ENCODE results near the gene MED20.

DNA sequence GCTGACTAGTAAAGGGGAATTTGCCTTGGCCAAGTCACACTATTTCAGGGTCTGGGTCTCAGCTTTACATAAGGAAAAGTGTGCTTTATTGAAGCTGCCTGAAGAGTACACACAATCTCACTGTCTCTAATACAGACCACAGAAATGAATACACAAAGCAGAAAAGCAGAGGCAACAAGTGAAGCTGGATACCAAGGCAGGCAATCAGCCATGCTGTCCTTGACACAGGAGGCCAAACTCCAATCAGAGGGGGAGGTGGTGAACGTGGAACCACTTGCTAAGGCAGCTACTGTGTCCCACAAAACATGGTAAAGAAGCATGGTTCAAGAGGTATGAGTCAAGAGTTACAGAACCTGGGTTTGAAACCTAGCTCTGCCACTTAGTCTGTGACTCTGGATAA, 42.4 kb upstream of the MED20 start:
- TF ChIP-seq CTCF (IDR thresholded peaks at IDR 0.05): no peak
- no peak for TF ChIP-seq POLR2A (IDR thresholded peaks at IDR 0.05)

All from testis (tissue), 2 donors.